NCI-H1417 treated with DMSO at 0.1 percent for 48 hours (cell line): ENCODE measurements around the gene NRXN3.

Source experiments
- DNase-seq: peaks from one replicate; lab custom pipeline; 2025; lab: John Stamatoyannopoulos, UW

The NRXN3 gene

DNA sequence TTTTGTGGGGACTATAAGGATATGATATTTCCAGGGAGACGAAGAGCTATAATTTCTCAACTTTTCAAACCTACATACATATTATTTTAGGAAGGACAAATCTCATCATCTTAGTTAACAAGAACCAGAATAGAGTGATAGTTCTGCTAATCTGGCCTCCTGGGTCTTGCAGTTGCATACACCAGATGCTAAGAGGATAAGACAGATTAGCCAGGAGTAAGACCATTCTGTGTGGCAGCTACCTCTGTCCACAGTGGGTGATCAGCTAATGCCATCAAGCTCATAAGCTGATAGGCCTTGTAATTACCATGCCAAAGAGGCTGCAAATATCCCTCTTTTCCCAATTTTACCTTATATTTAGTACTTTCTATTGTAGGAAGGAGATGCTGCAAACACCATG, 776.8 kb downstream of the NRXN3 start:
- DNase-seq: no peak

DNA sequence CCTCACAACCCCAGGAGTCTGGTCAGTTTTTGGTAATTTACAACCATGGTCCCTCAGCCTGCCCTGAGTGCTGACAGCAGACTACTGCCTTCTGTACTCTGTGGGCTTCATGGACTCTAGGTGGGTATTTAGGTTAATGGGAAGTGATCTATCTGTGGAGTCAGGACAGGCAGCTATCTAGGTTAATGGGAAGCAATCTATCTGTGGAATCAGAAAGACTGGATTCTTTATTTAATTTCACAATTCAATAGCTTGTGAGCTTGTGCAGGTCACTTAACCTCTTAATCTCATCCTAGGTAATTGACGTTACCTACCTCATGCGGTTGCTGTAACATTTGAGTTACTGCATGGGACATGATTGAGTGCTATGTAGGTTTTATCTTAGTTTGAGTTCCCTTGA, 777.5 kb downstream of the NRXN3 start:
- DNase-seq: no peak

DNA sequence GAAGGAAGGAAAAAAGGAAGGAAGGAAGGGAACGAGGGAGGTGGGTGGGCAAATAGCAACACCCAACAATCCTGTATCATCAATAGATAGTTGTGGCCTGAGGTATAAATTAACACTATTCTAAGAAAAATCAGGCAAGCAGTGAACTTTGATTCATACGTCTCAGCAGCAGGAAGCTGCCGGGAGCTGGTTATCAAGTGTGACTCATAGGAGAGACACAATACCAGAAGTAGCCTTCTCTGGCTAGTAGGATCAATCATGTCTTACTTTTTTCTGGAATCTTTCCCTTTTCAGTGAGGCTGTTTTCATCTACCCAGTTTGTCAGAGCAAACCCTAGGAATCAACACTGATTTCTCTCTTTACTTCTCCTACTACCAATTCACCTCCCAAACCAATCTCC, 780.5 kb downstream of the NRXN3 start:
- no peak for DNase-seq

DNA sequence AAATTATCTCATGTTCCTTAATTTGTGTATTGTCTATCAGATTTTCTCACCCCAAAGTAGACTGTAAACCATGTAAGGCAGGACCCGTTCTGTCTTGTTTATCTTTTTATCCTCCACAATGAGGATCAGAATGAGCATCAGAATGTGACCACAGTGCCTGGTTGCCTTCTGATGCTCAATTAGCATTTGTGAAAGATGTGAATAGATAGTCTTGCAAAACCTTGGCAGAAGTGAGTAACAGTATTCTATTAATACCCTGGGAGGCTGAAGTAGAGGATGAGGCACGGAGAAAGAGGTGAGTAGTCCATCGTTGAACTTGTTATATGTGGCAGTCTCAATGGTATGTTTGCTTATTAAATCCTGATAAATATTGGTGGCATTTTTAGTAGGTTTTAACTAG, 781.4 kb downstream of the NRXN3 start:
- DNase-seq: no peak

DNA sequence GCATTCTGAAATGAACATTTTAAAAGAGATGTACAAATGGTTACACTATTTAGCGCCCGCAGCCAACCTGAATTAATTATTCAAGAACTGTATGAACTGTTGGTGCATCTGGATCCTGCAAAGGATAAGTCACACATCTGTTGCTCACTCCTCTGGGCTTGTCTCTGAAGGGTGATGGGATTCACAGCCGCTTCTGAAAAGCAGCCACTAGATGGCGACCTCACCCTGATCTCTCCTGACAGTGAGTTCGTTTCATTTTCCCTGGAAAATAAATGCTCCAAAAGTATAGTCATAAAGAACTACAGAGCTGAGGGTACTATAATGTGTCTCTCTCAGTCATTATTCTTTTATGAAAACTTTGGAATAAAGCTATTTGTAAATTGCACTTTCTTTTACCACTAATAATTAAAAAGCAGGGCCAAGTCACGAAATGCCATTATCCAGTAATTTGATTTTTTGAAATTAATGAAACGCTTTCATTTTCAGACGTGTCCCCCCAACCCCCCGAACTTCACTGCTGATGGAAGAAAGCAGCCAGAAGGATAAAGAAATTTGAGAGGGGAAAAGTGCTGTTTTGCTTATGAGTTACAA, 789.6 kb downstream of the NRXN3 start:
- DNase-seq: peak; percentile 6

DNA sequence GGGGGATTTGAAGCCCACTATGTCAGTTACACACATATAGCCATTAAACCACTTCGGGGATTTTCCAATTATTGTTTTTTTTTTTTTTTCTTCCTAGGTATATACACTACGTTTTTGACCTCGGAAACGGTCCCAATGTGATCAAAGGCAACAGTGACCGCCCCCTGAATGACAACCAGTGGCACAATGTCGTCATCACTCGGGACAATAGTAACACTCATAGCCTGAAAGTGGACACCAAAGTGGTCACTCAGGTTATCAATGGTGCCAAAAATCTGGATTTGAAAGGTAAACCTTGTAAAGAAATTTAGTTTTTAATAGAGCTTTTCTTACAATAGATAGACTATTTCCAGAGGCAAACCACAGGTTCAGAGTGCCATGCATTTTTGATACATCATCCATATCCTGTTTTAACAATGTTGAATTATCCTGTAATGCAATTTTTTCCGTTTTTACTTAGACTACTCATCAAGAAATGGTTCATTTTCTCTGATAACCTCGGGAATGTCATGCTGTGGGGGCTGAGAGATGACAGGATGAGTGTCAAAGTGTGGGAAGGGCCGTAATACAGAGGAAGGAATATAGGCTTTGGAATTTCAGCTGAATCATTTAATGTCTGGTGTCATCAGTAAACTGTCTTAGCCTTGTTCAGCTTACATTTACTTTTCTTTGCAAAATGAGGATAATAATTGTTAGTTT, 797.1 kb downstream of the NRXN3 start:
- no peak for DNase-seq

DNA sequence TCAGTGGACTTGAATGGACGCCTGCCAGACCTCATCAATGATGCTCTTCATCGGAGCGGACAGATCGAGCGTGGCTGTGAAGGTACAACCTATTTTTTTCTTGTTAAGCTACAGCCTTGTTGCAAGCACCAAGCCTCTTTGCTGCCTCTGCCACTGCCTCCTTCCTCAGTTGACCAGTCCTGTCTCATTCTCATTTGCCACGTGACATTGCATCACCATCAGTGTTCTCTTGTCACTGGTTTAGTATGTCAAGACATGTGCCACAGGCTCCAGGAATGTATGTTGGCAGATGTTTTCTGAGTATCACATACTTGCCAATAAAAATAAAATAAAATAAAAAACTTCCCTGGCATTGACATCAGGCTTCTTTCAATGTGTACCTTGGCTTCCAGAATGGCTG, 798.1 kb downstream of the NRXN3 start:
- no peak for DNase-seq

DNA sequence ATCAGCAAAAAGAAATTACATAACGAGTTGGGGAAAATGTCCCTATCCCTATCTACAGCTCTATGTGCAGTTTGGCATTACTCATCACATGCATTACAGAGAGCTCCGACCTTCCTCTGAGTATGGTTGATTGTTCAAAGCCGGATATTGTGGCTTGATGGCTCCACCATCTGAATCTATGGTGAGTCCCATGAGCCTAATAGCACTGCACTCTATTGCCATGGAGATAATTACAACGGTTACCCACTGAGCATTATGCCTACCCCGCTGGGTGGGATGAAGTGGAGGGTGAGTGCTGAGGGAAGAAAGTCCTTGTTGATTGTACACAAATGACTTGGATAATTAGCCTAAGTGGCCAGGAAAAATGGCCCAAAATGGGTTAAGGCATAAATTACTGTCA, 800.5 kb downstream of the NRXN3 start:
- peak; percentile 95 for DNase-seq

DNA sequence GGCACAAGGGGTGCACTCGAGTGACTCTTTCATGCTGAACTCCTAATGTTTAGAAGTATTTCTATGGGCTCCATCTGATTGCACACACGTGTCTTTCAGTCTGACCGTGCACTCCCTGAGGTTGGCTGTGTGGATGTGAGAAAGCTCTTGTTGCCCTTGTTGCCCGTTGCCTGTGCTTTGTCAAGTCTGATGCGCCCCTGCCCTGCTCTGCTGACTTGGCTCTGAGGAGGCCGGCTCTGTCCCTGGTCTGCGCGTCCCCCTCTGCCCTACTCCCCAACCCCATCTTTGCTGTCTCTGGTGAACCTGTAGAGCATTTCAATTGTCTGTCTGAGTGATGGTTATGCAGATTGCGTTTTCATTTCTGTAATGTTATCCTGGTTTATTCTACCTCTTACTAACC, 802.3 kb downstream of the NRXN3 start:
- DNase-seq: no peak

DNA sequence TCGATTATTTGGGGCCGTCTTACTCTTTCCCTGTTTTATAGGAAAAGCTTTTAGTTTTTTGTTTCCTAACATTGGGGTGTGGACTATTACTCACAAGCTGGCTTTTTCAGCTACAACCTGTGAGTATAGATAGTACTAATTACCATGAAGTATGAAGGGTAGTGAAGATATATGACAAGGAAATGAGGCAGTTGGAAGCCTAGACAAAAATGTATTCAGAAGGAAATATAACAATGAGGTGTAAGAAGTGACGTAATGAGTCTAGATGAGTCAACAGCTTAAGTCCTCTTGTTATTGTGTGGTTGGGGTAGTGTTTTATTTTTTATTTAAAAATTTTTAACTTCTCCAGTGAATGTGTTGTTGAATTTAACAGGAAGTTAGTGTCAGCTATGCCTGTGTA, 804.5 kb downstream of the NRXN3 start:
- DNase-seq: no peak

DNA sequence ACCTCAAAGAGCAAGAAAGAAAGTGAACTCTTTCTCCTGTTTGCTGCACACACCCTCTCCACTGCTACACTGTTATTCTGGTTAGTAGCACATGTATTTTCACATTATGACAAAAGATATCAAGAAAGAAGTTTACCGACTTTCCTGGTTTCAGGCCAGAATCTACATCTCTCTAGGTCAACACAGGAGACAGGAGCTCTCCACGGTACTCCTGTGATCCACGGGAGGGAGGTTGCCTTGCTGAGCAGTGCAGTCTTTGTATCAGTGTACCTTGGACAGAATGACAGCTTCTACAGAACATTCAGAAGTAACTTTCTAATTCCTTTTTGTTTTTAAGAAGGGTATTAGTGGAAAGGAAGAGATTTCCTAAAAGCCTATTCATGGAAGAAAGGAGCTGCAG, 805.6 kb downstream of the NRXN3 start:
- DNase-seq: no peak

DNA sequence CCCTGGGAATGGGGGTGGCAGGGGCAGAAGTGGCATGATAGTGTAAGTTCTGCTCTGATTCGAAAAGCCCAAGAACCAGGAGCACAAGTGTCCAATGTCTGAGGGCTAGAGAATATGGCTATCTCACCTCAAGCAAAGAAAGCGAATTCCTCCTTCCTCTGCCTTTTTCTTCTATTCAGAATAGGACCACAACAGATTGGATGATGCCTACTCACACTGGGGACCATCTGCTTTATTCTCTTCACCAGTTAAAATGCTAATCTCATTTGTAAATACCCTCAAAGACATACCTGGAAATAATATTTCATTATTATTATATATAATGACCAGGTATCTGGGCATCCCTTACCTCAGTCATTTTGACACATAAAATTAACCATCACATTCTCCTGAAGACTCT, 808.7 kb downstream of the NRXN3 start:
- no peak for DNase-seq

DNA sequence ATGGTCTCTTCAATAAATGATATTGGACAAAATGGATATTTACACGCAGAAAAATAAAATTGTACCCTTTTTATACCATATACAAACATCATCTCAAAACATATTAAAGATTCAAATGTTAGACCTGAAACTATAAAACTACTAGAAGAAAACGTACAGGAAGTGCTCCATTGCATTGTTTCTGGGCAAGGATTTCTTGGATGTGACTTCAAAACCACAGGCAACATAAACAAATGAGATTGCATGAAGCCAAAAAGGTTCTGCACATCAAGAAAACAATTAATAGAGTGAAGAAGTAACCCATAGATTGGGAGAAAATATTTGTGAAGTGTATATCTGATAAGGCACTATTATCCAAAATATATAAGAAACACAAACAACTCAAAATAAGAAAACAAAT, 812.4 kb downstream of the NRXN3 start:
- no peak for DNase-seq

DNA sequence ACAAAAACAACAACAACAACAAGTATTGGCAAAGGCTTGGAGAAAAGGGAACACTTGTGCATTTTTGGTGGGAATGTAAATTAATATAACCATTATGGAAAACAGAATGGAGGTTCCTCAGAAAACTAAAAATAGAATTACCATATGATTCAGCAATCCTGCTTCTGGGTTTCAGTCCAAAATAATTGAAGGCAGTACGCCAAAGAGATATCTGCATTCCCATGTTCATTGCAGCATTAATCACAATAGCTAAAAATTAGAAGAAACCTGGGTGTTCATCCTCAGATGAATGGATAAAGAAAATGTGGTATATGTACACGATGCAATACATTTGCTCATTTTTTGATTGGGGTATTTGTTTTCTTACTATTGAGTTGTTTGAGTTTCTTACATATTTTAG, 813.0 kb downstream of the NRXN3 start:
- no peak for DNase-seq

DNA sequence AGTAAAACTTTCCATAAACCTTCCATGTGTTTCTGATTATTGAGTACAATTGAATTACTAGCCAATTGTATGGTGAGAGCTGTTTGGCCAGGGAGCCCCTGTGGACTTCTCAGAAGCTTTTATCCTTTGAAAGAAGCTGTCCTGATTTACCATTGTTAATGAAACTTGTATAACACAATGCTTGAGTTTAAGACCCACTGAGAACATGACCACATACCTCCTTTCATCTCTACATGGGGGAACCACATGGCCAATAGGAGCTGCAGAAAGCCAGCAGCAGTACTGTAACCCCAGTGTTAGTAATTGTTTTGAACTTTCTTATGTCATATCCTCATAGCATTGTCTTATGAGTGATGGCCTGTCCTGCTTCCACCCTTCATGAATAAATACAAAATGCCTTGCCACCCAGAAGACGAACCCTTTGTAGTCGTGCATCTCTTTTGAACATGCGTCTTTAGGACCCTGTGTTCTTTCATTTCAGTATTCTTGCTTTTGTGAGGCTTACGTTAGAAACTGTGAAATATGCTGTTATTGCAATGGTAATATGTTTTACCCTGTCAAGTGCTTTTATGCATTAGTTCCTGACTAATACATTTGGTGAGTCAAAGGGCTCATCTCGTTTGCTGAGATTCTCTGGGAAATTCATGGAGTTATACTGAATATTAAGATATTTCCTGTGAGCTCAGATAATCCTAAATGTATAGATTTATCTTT, 815.7 kb downstream of the NRXN3 start:
- DNase-seq: no peak

DNA sequence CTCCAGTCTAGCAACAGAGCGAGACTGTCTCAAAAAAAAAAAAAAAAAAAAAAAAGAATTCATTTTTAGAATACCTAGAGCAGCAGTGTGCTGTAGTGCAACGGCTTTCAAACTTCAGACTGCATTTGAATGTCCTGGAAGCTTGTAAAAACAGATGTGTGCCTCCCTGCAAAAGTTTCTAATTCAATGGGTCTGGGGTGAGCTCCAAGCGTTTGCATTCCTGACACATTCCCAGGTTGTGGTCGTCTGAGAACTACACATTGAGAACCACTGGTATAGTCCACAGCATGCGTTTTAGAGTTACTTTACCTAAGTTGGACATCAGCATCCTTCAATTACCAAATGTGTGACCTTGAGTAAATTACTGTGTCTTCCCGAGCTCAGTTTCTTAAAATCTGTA, 816.8 kb downstream of the NRXN3 start:
- DNase-seq: no peak

DNA sequence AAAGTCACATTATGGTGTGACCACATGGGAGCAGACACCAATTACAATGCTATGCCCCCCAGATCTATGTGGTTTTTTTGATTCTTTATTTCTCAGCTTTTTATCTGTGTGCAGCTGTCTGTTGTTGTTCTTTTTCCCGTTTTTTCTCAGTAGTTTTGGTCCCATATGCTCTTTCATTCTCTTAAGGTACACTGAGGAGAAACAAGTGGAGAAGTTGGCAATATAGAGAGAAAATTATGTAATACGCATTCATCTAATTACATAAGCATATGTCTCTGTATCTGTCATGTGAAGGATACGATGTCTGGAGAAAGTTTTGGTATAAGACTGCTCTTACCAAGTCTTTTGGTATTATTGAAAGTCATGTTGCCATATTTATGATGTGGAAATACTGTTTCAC, 819.0 kb downstream of the NRXN3 start:
- no peak for DNase-seq

DNA sequence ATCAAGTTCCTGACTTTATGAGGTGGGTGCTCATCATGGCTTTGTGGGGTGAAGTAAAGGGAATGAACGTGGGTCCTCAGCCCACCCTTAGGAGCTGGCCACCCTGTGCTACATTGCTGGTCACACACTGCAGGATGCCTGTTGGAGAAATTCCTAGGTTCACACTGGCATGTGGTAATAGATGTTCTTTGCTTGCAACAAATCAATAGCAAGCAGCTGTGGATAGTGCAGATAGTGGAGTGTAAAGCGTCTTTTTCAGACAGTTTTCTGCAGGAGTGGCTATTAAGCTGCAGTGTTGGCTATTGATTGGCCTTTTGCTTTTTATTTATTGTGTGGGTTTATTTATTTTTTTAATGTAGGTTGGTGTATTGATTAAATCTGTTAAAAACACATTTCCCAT, 822.7 kb downstream of the NRXN3 start:
- DNase-seq: no peak

DNA sequence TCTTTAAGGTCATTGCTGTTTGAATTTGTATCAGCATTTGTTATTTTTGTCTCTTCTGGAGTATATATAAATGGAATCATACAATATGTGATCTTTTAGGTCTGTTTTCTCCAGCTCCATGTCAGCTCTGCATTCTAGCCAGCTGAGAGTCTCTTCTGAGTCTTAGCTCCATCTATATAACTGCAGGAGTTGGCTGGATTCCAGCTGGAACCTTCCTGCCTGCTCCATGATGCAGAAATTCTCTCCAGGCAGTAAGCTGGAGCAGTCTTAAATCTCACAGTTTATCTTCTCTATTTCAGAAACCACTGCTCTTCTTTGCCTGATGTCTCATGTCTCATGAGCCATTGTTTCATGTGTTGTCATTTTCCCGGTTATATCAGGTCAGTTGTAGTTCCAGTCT, 827.6 kb downstream of the NRXN3 start:
- peak; percentile 17 for DNase-seq

DNA sequence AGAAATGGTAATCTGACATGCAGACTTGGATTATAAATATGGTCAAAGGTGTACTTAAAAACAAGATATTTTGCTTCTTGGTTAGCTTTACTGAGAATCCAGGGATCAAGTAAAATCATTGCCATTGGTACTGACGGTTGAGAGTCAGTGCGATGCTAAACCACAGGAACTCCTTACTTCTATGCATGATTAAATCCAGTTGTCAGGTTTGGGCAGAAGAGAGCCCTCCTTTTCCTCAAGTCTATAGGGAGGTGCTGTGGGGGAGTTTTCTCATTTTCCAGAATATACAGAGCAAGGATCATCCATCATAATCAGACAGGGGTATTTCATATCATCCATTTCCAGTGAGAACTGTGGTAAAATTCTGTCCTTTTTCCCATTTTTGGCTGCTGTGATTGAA, 839.1 kb downstream of the NRXN3 start:
- DNase-seq: no peak

DNA sequence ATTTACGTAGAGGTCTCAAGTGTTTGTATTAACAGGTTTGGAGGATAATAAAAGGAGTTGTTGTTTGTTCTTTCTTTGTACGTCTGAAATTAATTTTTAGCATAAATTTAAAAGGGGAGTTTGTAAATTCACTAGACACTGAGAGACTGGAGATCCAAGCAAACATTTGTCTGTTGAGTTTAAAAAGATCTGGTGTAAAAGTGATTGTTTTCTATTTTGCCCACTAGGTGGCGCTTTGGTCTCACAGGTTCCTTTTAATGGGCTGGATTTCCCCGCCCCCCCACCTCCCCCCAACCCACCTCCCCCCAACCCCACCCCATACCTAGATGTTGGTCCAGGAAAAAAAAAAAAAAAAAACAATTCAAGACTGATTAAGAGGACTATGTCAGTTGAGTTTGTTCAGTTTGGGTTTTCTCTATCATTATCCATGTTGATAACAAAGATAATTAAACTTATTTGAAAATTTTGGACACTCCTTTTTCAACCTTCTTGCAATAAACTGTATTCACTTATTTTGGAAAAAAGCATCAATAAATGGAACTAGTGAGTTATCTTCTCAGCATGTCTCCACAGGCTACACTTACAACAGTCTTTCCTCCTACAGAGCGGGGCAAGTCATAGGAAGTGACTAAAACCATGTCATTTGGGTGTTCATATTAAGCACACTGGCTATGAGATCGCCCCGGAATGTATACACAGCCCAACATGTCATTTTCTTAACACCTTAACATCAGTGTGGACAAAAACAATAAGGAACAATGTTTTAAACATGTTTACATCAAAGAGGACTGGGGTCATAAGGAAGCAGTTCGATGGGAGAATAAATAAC, 841.1 kb downstream of the NRXN3 start:
- DNase-seq: peak; percentile 57

DNA sequence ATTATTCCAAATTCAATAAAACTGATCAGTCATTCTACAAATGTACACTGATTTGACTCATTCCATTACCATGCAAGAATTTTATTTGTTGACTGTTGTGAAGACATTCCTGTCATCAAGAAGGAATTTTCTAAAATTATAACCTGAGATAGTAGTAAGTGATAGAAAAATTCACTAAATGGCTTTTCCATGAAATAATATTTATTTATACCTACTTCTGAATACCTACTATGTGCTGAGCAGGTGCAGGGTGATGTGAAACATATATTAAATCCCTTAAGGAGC, 841.7 kb downstream of the NRXN3 start:
- DNase-seq: no peak
